GM12892 (cell line): Measurements from ENCODE around the gene CLDN15.
"Not testable (repeated sequence)": the region's sequence is repeated elsewhere in the genome, so short reads cannot be mapped to it uniquely, and the experiment has no call there.

Experiments used
- POLR2AphosphoS5 ChIP-seq: IDR thresholded peaks from 2 replicates; pipeline ENCODE4 v1.6.1; 2011; ENCODE audit warnings: low read depth, low read length, control low read depth
- TAF1 ChIP-seq: IDR thresholded peaks from 2 replicates; pipeline ENCODE4 v1.6.1; 2011; ENCODE audit warnings: low read depth, mild to moderate bottlenecking, control low read depth, low read length, borderline replicate concordance

DNA sequence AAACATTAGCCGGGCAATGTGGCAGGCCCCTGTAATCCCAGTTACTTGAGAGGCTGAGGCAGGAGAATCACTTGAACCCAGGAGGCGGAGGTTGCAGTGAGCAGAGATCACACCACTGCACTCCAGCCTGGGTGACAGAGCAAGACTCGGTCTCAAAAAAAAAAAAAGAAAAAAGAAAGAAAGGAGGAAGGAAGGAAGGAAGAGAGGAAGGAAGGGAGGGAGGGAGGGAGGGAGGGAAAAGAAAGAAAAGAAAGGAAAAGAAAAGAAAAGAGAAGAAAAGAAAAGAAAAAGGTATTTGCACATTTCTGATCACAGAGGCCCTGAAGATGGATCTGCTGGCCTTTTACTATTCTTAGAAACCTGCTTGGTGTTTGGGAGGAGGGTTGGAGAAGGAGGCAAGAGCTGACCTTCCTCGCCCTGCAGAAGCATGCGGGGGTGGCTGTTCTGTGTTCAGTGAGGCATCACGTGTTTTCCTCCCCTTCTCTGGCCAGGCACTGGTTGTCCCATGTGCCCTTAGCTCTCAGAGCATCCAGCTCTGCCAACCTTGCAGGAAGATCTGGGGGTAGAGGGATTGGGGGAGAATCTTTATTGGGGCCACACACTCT lies 26.6 kb upstream of the CLDN15 start:
- not testable (repeated sequence) for TF ChIP-seq TAF1, POLR2AphosphoS5
